ENCODE measurements around the gene RBM19. TPM values are rescaled to one million over a fixed set of nuclear protein-coding genes. Genes with fewer than 3 reads are reported as not detected.

RBM19 gene
- total RNA-seq, 1 donor from 2014 or later = 33.6 TPM

- DNase-seq = no peak
- H3K36me3 ChIP-seq = peaks cover 85% of the 10 kb centered on the region
- H3K4me3 ChIP-seq = no peak overlapping the region
- TF ChIP-seq CTCF (IDR thresholded peaks at IDR 0.05) = no peak
- H3K27ac ChIP-seq = no peak overlapping the region
- intact Hi-C loops (cut with DNase I) = no loop called here
- H3K9me3 ChIP-seq = no peaks in the 10 kb centered on the region
- no peaks in the 10 kb centered on the region for H3K4me1 ChIP-seq
- H3K27me3 ChIP-seq (ENCODE audit: low read depth) = no peaks in the 10 kb centered on the region
- no peak for ATAC-seq
Observed at GRCh38 chr12:113923251-113923650, 42.9 kb downstream of the RBM19 start.

GRCh38 chr12:113921430-113921829 is 44.7 kb downstream of the RBM19 start:
- ATAC-seq (no peak), DNase-seq (no peak)
- intact Hi-C loops (cut with DNase I) = no loop called here
- no peak for TF ChIP-seq CTCF (IDR thresholded peaks at IDR 0.05)
- H3K9me3 ChIP-seq = no peaks in the 10 kb centered on the region
- no peaks in the 10 kb centered on the region for H3K27me3 ChIP-seq (ENCODE audit: low read depth)
- no peak overlapping the region for H3K27ac ChIP-seq
- no peaks in the 10 kb centered on the region for H3K4me1 ChIP-seq
- H3K36me3 ChIP-seq = peaks cover 88% of the 10 kb centered on the region
- H3K4me3 ChIP-seq = no peak overlapping the region

DNA sequence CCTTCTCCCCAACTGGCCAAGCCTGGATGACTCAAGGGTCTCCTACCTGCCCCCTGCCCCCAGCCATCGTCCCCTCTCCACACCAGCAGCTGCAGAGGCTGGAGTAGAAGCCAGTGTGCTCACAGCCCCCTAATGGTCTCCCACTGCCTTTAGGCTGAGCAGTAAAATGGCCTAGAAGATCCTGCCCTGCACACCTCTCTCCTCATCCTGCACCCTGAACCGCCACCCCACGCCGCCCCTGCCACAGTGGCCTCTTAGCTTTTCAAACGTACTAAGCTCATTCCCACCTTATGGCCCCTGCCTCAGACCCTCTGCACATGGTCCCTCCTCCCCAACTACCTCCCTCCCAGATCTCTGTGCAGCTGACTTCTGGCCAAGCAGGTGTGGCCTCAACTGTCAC is 46.3 kb downstream of the RBM19 start:
- Histone ChIP-seq H3K27ac (no peak overlapping the region), H3K4me3 (no peak overlapping the region), H3K27me3 (ENCODE audit: low read depth) (no peaks in the 10 kb centered on the region), H3K4me1 (no peaks in the 10 kb centered on the region), H3K9me3 (no peaks in the 10 kb centered on the region), H3K36me3 (peaks cover 88% of the 10 kb centered on the region)
- intact Hi-C loops (cut with DNase I) = no loop called here
- ATAC-seq = no peak
- TF ChIP-seq CTCF (IDR thresholded peaks at IDR 0.05) = no peak
- DNase-seq = no peak

DNA sequence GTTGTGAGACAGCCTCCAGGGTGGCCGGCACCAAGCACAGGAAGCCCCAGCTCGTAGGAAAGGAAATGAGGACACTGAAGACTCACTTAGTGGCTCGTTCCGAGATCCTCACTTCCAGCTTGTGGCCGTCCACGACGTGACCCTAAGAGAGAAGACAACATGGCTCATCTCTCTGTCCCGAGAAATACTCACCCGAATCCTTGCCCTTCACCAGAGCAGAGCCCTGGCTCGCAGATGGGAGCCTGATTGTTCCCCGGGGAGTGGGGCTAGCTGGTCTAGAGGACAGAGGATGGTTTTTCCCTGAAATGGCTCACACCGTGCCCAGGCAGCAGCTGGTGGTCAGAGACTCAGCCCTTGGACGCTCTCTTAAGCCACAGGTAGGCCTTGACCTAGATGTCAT is 47.8 kb downstream of the RBM19 start:
- H3K9me3 ChIP-seq = no peaks in the 10 kb centered on the region
- ATAC-seq = no peak
- H3K4me1 ChIP-seq = no peaks in the 10 kb centered on the region
- H3K27ac ChIP-seq = no peak overlapping the region
- H3K36me3 ChIP-seq = peaks cover 88% of the 10 kb centered on the region
- no peak for TF ChIP-seq CTCF (IDR thresholded peaks at IDR 0.05)
- intact Hi-C loops (cut with DNase I) = no loop called here
- H3K27me3 ChIP-seq (ENCODE audit: low read depth) = no peaks in the 10 kb centered on the region
- DNase-seq = no peak
- no peak overlapping the region for H3K4me3 ChIP-seq

DNA sequence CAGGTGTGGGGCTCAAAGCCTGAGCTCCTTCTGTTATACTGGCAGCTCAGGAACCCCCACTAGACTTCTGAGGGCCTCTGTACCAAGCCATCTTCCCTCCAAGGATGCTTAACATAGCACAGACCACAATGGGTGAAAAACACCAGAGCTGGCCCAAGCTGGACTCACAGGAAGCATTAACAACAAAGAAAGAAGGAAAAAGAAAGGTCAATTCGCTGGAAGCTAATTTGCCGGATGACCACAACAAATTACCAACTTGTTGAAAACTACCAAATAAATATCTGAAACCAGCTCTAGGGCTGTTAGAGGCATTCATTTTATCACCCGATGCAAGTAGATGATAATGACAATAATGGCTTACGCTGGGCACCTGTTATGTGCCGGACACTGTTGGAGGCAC is 48.7 kb downstream of the RBM19 start:
- DNase-seq (no peak), ATAC-seq (no peak)
- Histone ChIP-seq H3K27ac (no peak overlapping the region), H3K4me3 (no peak overlapping the region), H3K4me1 (no peaks in the 10 kb centered on the region), H3K36me3 (peaks cover 86% of the 10 kb centered on the region), H3K27me3 (ENCODE audit: low read depth) (no peaks in the 10 kb centered on the region), H3K9me3 (no peaks in the 10 kb centered on the region)
- no peak for TF ChIP-seq CTCF (IDR thresholded peaks at IDR 0.05)
- intact Hi-C loops (cut with DNase I) = no loop called here

GRCh38 chr12:113914806-113915205 is 51.3 kb downstream of the RBM19 start:
- intact Hi-C loops (cut with DNase I) = no loop called here
- no peak for TF ChIP-seq CTCF (IDR thresholded peaks at IDR 0.05)
- ATAC-seq = no peak
- DNase-seq = no peak
- Histone ChIP-seq H3K9me3 (no peaks in the 10 kb centered on the region), H3K4me1 (no peaks in the 10 kb centered on the region), H3K27me3 (ENCODE audit: low read depth) (no peaks in the 10 kb centered on the region), H3K4me3 (no peak overlapping the region), H3K27ac (no peak overlapping the region), H3K36me3 (peaks cover 89% of the 10 kb centered on the region)
